Osteocyte (in vitro differentiated cells): ENCODE measurements around the gene PSMC6. TPM values are rescaled to one million over a fixed set of nuclear protein-coding genes. Genes with fewer than 3 reads are reported as not detected.
A peak's percentile ranks its signal among the peaks of the same experiment; 100 is the strongest.

Source experiments
- DNase-seq: peaks from one replicate; pipeline ENCODE4 v3.0.0; 2021; ENCODE audit warnings: mixed read lengths; ENCODE audit not compliant: unreplicated experiment; ENCODE audit errors: extremely low spot score
- H3K27ac Mint-ChIP-seq: one replicate; pipeline ENCODE4 v1.8.0; 2021; ENCODE audit warnings: mild to moderate bottlenecking, mixed read lengths; ENCODE audit not compliant: unreplicated experiment
- H3K27me3 Mint-ChIP-seq: one replicate; pipeline ENCODE4 v1.8.0; 2021; ENCODE audit warnings: mixed read lengths; ENCODE audit not compliant: unreplicated experiment
- H3K36me3 Mint-ChIP-seq: one replicate; pipeline ENCODE4 v1.8.0; 2021; ENCODE audit warnings: mixed read lengths; ENCODE audit not compliant: unreplicated experiment
- H3K4me1 Mint-ChIP-seq: one replicate; pipeline ENCODE4 v1.8.0; 2021; ENCODE audit warnings: mixed read lengths; ENCODE audit not compliant: unreplicated experiment
- H3K4me3 Mint-ChIP-seq: one replicate; pipeline ENCODE4 v1.8.0; 2021; ENCODE audit warnings: mild to moderate bottlenecking, moderate library complexity, mixed read lengths; ENCODE audit not compliant: unreplicated experiment
- H3K9me3 Mint-ChIP-seq: one replicate; pipeline ENCODE4 v1.8.0; 2021; ENCODE audit warnings: mixed read lengths; ENCODE audit not compliant: unreplicated experiment
- total RNA-seq: library from RNA; stranded (reverse); gene quantifications from 2 replicates; pipeline ENCODE4 v1.2.1, GENCODE V29; 2021
- TF ChIP-seq, protein P1 (sequence below): fragments of 200-600 bp; sonication (generic); IDR thresholded peaks from 2 replicates; pipeline ENCODE4 v1.5.0; 2021; ENCODE audit warnings: antibody characterized with exemption, mild to moderate bottlenecking, moderate library complexity

Gene PSMC6
- total RNA-seq, 1 donor from 2014 or later: 79.8 TPM

DNA sequence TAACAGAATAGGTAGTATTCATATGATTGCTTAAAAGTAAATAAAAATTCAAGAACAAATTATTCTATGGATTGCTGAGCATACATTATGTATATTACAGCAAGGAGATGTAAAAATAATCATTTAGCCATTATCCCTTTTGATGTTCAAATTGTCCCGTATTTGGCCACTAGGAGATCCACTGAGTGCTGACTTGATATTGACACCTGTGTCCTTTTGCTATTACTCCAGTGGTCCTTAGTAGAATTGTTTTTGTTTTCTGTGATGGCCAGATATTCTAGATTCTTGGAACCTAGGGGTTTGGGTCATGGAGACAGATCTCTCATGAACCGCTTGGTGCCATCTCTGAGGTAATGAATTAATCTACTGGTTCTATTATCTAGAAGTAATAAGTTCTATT lies 28.4 kb upstream of the PSMC6 start:
- Mint-ChIP-seq H3K4me3 (no peak overlapping the region), H3K9me3 (no peaks in the 10 kb centered on the region), H3K36me3 (peaks cover 27% of the 10 kb centered on the region), H3K27ac (no peak overlapping the region), H3K4me1 (no peaks in the 10 kb centered on the region), H3K27me3 (no peaks in the 10 kb centered on the region)
- DNase-seq: no peak
- TF ChIP-seq, protein P1, sequence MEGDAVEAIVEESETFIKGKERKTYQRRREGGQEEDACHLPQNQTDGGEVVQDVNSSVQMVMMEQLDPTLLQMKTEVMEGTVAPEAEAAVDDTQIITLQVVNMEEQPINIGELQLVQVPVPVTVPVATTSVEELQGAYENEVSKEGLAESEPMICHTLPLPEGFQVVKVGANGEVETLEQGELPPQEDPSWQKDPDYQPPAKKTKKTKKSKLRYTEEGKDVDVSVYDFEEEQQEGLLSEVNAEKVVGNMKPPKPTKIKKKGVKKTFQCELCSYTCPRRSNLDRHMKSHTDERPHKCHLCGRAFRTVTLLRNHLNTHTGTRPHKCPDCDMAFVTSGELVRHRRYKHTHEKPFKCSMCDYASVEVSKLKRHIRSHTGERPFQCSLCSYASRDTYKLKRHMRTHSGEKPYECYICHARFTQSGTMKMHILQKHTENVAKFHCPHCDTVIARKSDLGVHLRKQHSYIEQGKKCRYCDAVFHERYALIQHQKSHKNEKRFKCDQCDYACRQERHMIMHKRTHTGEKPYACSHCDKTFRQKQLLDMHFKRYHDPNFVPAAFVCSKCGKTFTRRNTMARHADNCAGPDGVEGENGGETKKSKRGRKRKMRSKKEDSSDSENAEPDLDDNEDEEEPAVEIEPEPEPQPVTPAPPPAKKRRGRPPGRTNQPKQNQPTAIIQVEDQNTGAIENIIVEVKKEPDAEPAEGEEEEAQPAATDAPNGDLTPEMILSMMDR: peak; percentile 28

DNA sequence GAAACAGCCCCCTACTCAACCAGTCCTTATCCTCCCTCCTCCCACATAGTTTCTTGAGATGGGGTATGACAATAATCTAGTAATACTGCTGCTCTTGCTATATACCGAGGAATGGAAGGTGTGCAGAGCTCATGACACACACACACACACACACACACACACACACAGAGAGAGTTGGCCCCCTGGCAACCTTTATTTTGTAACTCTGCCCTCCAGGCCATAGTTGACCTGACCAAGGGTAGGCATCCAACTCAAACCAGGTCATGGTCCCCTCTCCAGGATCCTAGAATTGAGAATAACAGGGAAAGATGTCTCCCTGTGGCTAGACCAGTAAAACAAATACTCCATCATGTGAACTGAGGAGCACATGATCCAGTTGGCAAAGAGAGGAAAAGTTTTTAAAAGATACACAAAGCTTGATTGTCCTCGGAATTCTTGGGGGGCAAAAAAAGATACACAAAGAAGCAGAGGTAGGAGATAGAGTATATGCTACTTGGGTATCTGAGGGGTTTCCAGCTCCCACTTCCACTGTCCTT lies 22.9 kb upstream of the PSMC6 start:
- DNase-seq: no peak
- Mint-ChIP-seq H3K27ac (no peak overlapping the region), H3K36me3 (peaks cover 2% of the 10 kb centered on the region), H3K4me3 (no peak overlapping the region), H3K9me3 (no peaks in the 10 kb centered on the region), H3K27me3 (no peaks in the 10 kb centered on the region), H3K4me1 (peaks cover 13% of the 10 kb centered on the region)
- TF ChIP-seq, protein P1: no peak

DNA sequence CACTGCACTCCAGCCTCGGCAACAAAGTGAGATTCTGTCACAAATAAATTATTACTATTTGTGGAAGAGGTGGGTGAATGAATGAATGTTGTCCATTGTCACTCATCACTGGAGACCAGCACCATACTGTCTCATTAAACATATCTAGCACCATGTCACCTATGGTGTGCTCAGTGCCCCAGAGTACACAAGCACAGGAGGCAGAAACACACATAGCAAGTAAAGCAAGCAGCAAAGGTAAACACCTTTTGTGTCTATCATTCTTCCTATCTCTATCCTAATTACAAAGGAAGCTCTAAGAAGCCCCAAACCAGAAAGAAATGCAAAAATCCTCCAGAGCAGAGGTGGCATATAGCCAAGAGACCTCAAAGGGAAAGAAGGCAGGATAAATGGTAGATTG lies 20.8 kb upstream of the PSMC6 start:
- Mint-ChIP-seq H3K36me3 (no peaks in the 10 kb centered on the region), H3K4me3 (no peak overlapping the region), H3K27me3 (no peaks in the 10 kb centered on the region), H3K27ac (no peak overlapping the region), H3K9me3 (no peaks in the 10 kb centered on the region), H3K4me1 (peaks cover 16% of the 10 kb centered on the region)
- no peak for DNase-seq
- TF ChIP-seq, protein P1: no peak

DNA sequence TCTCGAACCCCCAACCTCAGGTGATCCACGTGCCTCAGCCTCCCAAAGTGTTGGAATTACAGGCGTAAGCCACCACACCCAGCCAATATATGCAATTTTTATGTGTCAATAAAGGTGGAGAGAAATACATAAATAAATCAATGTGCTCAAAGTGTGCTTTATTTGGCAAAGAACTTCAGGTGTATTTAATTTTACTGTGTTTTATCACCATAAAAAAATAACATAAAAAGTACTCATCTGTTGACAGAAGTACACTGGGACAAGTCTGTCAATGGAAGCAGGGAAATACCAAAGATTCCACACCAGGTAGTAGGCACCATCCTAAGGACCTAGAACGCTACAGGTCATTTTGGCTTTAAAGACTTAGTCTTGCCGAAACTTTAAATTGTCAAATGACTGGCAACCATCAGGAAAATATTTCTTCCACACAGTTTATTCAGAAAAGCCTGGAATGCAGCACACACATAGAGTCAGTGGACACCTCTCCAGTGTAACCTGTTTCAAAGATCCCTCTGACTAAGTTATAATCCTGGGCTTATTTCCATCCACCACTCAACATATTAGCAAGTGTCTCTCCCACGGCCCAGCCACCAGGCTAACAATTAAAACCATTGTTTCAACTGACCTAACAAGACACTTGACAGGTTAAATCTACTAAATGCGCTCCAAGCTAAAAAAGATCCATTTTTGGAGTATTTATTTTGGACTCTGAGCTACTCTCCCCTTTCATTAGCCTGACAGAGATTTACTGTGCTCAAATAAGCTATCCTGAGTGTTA lies 15.8 kb upstream of the PSMC6 start:
- H3K36me3 Mint-ChIP-seq: no peaks in the 10 kb centered on the region
- H3K4me1 Mint-ChIP-seq: peaks cover 21% of the 10 kb centered on the region
- TF ChIP-seq, protein P1: no peak
- no peaks in the 10 kb centered on the region for H3K9me3 Mint-ChIP-seq
- H3K27ac Mint-ChIP-seq: no peak overlapping the region
- H3K27me3 Mint-ChIP-seq: no peaks in the 10 kb centered on the region
- no peak for DNase-seq
- H3K4me3 Mint-ChIP-seq: no peak overlapping the region

DNA sequence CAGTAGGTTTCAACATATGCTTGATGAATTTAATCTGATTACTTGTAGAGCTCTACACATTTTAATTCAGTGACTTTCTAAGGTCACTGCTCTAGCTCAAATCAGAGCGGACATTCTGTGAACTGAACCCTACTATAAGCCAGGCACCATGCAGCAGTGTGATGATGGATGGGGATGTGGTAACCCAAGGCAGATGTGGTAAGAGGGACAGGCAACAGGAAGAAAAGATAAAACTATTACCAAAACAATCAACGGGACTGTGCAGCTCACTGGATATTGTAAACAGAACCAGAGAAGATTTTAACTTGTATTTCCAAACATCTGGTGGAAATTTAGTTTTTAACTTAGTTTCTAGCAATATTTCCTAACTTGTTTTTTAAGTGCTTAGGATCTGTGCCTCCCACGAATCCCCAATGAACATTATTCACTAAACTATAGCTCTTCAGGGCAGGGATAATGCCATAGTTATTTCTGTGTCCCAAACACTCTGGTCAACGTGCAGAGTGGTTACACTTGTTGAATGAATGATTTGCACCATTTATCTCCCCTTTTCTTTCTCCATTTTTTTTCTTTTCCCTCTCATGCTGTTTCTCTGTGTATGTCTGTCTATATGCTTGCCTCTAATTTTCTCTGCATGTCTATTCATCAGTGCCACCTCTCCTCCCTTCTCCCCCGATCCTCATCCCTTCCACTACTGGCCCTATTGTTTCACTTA lies 14.6 kb upstream of the PSMC6 start:
- no peak for DNase-seq
- H3K4me1 Mint-ChIP-seq: peaks cover 21% of the 10 kb centered on the region
- no peak overlapping the region for H3K4me3 Mint-ChIP-seq

More for the DNA sequence above, 14.6 kb upstream of the PSMC6 start:
- Mint-ChIP-seq H3K36me3 (no peaks in the 10 kb centered on the region), H3K27me3 (no peaks in the 10 kb centered on the region), H3K9me3 (no peaks in the 10 kb centered on the region), H3K27ac (no peak overlapping the region)
- TF ChIP-seq, protein P1: no peak
